A549 (cell line): ENCODE data around the gene VPS26A.

Source experiments
- CBX8 ChIP-seq: fragments of 200-600 bp; sonication (generic); IDR thresholded peaks from 2 replicates; pipeline ENCODE4 v1.6.1; 2016
- E2F6 ChIP-seq: IDR thresholded peaks from 2 replicates; pipeline ENCODE4 v1.6.1; 2012; ENCODE audit warnings: low read depth, borderline replicate concordance
- RAD21 ChIP-seq, 2 experiments: fragments of >200 bp in 1 of 2; sonication (Bioruptor Twin) in 1 of 2; formaldehyde crosslinking in 1 of 2; IDR thresholded peaks in 1 of 2; conservative IDR thresholded peaks in 1 of 2; 2 replicates in 1 of 2; 3 replicates in 1 of 2; pipeline ENCODE4 v1.6.1; 2012 to 2018; ENCODE audit warnings: inconsistent platforms in 1 of 2
- RCOR1 ChIP-seq: fragments of 150-350 bp; IDR thresholded peaks from 2 replicates; pipeline ENCODE4 v1.6.1; 2014; ENCODE audit warnings: antibody characterized with exemption, low read length, low read depth
- REST ChIP-seq: fragments of 200-600 bp; sonication (generic); IDR thresholded peaks from 2 replicates; pipeline ENCODE4 v1.6.1; 2016; ENCODE audit warnings: antibody characterized with exemption, mild to moderate bottlenecking, moderate library complexity
- SMC3 ChIP-seq: fragments of >200 bp; sonication (Bioruptor Twin); formaldehyde crosslinking; IDR thresholded peaks from 3 replicates; pipeline ENCODE4 v1.6.1; 2018; ENCODE audit warnings: inconsistent platforms
- TF ChIP-seq, protein P1 (sequence below): fragments of >200 bp; sonication (Bioruptor Twin); formaldehyde crosslinking; IDR thresholded peaks from 3 replicates; pipeline ENCODE4 v1.6.1; 2016
- TF ChIP-seq, protein P2 (sequence below): fragments of 150-350 bp; IDR thresholded peaks from 2 replicates; pipeline ENCODE4 v1.6.1; 2014; ENCODE audit warnings: low read depth, mild to moderate bottlenecking, low read length
- TF ChIP-seq, protein P3 (sequence below): fragments of >200 bp; sonication (Bioruptor Twin); formaldehyde crosslinking; IDR thresholded peaks from 3 replicates; pipeline ENCODE4 v1.5.1; 2016

- TF ChIP-seq, protein P1, sequence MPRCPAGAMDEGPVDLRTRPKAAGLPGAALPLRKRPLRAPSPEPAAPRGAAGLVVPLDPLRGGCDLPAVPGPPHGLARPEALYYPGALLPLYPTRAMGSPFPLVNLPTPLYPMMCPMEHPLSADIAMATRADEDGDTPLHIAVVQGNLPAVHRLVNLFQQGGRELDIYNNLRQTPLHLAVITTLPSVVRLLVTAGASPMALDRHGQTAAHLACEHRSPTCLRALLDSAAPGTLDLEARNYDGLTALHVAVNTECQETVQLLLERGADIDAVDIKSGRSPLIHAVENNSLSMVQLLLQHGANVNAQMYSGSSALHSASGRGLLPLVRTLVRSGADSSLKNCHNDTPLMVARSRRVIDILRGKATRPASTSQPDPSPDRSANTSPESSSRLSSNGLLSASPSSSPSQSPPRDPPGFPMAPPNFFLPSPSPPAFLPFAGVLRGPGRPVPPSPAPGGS, result no peak
- TF ChIP-seq, protein P2, sequence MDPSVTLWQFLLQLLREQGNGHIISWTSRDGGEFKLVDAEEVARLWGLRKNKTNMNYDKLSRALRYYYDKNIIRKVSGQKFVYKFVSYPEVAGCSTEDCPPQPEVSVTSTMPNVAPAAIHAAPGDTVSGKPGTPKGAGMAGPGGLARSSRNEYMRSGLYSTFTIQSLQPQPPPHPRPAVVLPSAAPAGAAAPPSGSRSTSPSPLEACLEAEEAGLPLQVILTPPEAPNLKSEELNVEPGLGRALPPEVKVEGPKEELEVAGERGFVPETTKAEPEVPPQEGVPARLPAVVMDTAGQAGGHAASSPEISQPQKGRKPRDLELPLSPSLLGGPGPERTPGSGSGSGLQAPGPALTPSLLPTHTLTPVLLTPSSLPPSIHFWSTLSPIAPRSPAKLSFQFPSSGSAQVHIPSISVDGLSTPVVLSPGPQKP, result no peak
- TF ChIP-seq, protein P3, sequence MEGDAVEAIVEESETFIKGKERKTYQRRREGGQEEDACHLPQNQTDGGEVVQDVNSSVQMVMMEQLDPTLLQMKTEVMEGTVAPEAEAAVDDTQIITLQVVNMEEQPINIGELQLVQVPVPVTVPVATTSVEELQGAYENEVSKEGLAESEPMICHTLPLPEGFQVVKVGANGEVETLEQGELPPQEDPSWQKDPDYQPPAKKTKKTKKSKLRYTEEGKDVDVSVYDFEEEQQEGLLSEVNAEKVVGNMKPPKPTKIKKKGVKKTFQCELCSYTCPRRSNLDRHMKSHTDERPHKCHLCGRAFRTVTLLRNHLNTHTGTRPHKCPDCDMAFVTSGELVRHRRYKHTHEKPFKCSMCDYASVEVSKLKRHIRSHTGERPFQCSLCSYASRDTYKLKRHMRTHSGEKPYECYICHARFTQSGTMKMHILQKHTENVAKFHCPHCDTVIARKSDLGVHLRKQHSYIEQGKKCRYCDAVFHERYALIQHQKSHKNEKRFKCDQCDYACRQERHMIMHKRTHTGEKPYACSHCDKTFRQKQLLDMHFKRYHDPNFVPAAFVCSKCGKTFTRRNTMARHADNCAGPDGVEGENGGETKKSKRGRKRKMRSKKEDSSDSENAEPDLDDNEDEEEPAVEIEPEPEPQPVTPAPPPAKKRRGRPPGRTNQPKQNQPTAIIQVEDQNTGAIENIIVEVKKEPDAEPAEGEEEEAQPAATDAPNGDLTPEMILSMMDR, result no peak
- TF ChIP-seq SMC3 (no peak), REST (no peak), RCOR1 (no peak), RAD21 (conservative IDR thresholded peaks at IDR 0.05 in 1 of 2, IDR thresholded peaks at IDR 0.05 in 1 of 2) (no peak), CBX8 (no peak), E2F6 (no peak)
Observed at GRCh38 chr10:69172241-69172982, 48.4 kb downstream of the VPS26A start.
